HepG2 (cell line): ENCODE data around the gene ACTN4. TPM values are rescaled to one million over a fixed set of nuclear protein-coding genes. Genes with fewer than 3 reads are reported as not detected.
A peak's percentile ranks its signal among the peaks of the same experiment; 100 is the strongest.

Experiments
- AHDC1 ChIP-seq: sonication (generic); formaldehyde crosslinking; IDR thresholded peaks from 2 replicates; pipeline ENCODE4 v1.5.1; 2020; ENCODE audit warnings: mild to moderate bottlenecking, missing genetic modification reagents, borderline replicate concordance
- BCL6 ChIP-seq: IDR thresholded peaks from 2 replicates; pipeline ENCODE4 v1.6.1; 2016; ENCODE audit warnings: missing genetic modification reagents, missing compliant biosample characterization
- CBFB ChIP-seq: sonication (generic); formaldehyde crosslinking; IDR thresholded peaks from 2 replicates; pipeline ENCODE4 v1.4.0; 2020; ENCODE audit warnings: missing genetic modification reagents
- GATA4 ChIP-seq: sonication (generic); IDR thresholded peaks from 2 replicates; pipeline ENCODE4 v1.6.1; 2016; ENCODE audit warnings: antibody characterized with exemption, low read depth, borderline replicate concordance
- GFI1 ChIP-seq: sonication (generic); formaldehyde crosslinking; IDR thresholded peaks from 2 replicates; pipeline ENCODE4 v1.5.0; 2020; ENCODE audit warnings: missing genetic modification reagents, mild to moderate bottlenecking, borderline replicate concordance
- NR1H2 ChIP-seq: sonication (generic); formaldehyde crosslinking; IDR thresholded peaks from 2 replicates; pipeline ENCODE4 v1.8.1; 2022; ENCODE audit warnings: low read depth, missing genetic modification reagents, borderline replicate concordance
- SSRP1 ChIP-seq: IDR thresholded peaks from 2 replicates; pipeline ENCODE4 v1.6.1; 2016; ENCODE audit warnings: control low read depth
- TBX2 ChIP-seq: sonication (generic); formaldehyde crosslinking; IDR thresholded peaks from 2 replicates; pipeline ENCODE4 v1.5.0; 2020; ENCODE audit warnings: missing genetic modification reagents, mild to moderate bottlenecking, borderline replicate concordance
- THAP8 ChIP-seq: sonication (generic); formaldehyde crosslinking; IDR thresholded peaks from 2 replicates; pipeline ENCODE4 v1.5.1; 2020; ENCODE audit warnings: missing genetic modification reagents, mild to moderate bottlenecking, borderline replicate concordance
- ZBTB10 ChIP-seq: sonication (generic); formaldehyde crosslinking; IDR thresholded peaks from 2 replicates; pipeline ENCODE4 v1.4.0; 2020; ENCODE audit warnings: missing genetic modification reagents, borderline replicate concordance
- ZFYVE20 ChIP-seq: sonication (generic); formaldehyde crosslinking; IDR thresholded peaks from 2 replicates; pipeline ENCODE4 v1.8.0; 2023; ENCODE audit warnings: low read depth, mild to moderate bottlenecking, moderate library complexity, missing genetic modification reagents, borderline replicate concordance
- ZNF446 ChIP-seq: sonication (generic); formaldehyde crosslinking; IDR thresholded peaks from 2 replicates; pipeline ENCODE4 v1.5.0; 2020; ENCODE audit warnings: mild to moderate bottlenecking, missing genetic modification reagents
- ZNF503 ChIP-seq: sonication (generic); formaldehyde crosslinking; IDR thresholded peaks from 2 replicates; pipeline ENCODE4 v1.4.0; 2020; ENCODE audit warnings: missing genetic modification reagents
- ZNF660 ChIP-seq: sonication (generic); formaldehyde crosslinking; IDR thresholded peaks from 2 replicates; pipeline ENCODE4 v1.5.1; 2020; ENCODE audit warnings: mild to moderate bottlenecking, low read depth, missing genetic modification reagents, borderline replicate concordance
- ZNF790 ChIP-seq: sonication (generic); formaldehyde crosslinking; IDR thresholded peaks from 2 replicates; pipeline ENCODE4 v1.8.0; 2022; ENCODE audit warnings: missing genetic modification reagents, mild to moderate bottlenecking, borderline replicate concordance
- ZUFSP ChIP-seq: sonication (generic); formaldehyde crosslinking; IDR thresholded peaks from 2 replicates; pipeline ENCODE4 v1.9.0; 2021; ENCODE audit warnings: missing genetic modification reagents, mild to moderate bottlenecking, borderline replicate concordance
- polyA plus RNA-seq, 8 experiments: library from polyadenylated mRNA; depleted of rRNA in 3 of 8; stranded (reverse) in 7 of 8; unstranded in 1 of 8; fragments of >200 nt; fragmentation: Illumina TruSeq in 4 of 8; extraction: Trizol in 4 of 8; gene quantifications; 2 replicates each; pipeline versions ENCODE4 v1.2.1 to v1.2.3, GENCODE V29; 2011 to 2016; ENCODE audit warnings: low read depth in 4 of 8, missing spikeins in 1 of 8, mixed read lengths in 1 of 8; ENCODE audit not compliant: insufficient read depth in 1 of 8
- total RNA-seq, 5 experiments: library from RNA; depleted of rRNA; stranded (reverse); fragments of >200 nt; fragmentation: Illumina TruSeq; extraction: Trizol; gene quantifications; 2 replicates each; pipeline ENCODE4 v1.2.3, GENCODE V29; 2016; ENCODE audit warnings: low read depth in 1 of 5

Gene ACTN4
- total and polyA plus RNA-seq, 2 of the 13 experiments (the other 11 are each of a cell fraction or from before 2014, with no cell fraction given), result 171 to 192 TPM

GRCh38 chr19:38670921-38671398 lies 23.5 kb downstream of the ACTN4 start (continued):
- peak; percentile 33; the same call in 1 of the 2 replicates for TF ChIP-seq AHDC1
- TF ChIP-seq ZNF503, result no peak
- no peak for TF ChIP-seq ZNF790 (CRISPR knock-in tag)
- TF ChIP-seq BCL6, result 0 out of 2 replicates have a peak, but pooled peaks have one; percentile 45
- TF ChIP-seq THAP8, result no peak
- TF ChIP-seq ZBTB10, result no peak
- no peak for TF ChIP-seq SSRP1 (CRISPR knock-in tag)
- no peak for TF ChIP-seq ZFYVE20 (CRISPR knock-in tag)
- TF ChIP-seq NR1H2 (CRISPR knock-in tag), result no peak
- no peak for TF ChIP-seq ZNF660 (CRISPR knock-in tag)
- TF ChIP-seq ZNF446, result no peak
- TF ChIP-seq CBFB, result no peak
- no peak for TF ChIP-seq GATA4
- TF ChIP-seq ZUFSP (CRISPR knock-in tag), result no peak
- 0 out of 2 replicates have a peak, but pooled peaks have one; percentile 43 for TF ChIP-seq GFI1 (CRISPR knock-in tag)
- TF ChIP-seq TBX2 (CRISPR knock-in tag), result 0 out of 2 replicates have a peak, but pooled peaks have one; percentile 50
